GM12878 (cell line): ENCODE measurements around the gene SLC22A3.

ENCODE experiments used
- ESRRA ChIP-seq: IDR thresholded peaks from 2 replicates; pipeline ENCODE4 v1.6.1; 2012; ENCODE audit warnings: mild to moderate bottlenecking, low read length, improper control_type of control experiment
- EZH2 ChIP-seq: IDR thresholded peaks from 2 replicates; pipeline ENCODE4 v1.6.1; 2012; ENCODE audit warnings: low read depth, mild to moderate bottlenecking, control low read depth, inconsistent platforms, low read length, borderline replicate concordance; ENCODE audit not compliant: control insufficient read depth
- NFYB ChIP-seq: IDR thresholded peaks from 2 replicates; pipeline ENCODE4 v1.6.1; 2011; ENCODE audit warnings: low read depth, mild to moderate bottlenecking, low read length, improper control_type of control experiment, moderate library complexity; ENCODE audit not compliant: insufficient read depth
- PAX8 ChIP-seq: fragments of 450-650 bp; IDR thresholded peaks from 2 replicates; pipeline ENCODE4 v1.6.1; 2017; ENCODE audit warnings: mild to moderate bottlenecking, moderate library complexity
- TF ChIP-seq, protein P1 (sequence below): fragments of 450-650 bp; IDR thresholded peaks from 2 replicates; pipeline ENCODE4 v1.6.1; 2017; ENCODE audit warnings: mild to moderate bottlenecking
- TF ChIP-seq, protein P2 (sequence below), 3 experiments: IDR thresholded peaks in 2 of 3; conservative IDR thresholded peaks in 1 of 3; 2 replicates each; pipeline ENCODE4 v1.5.1; 2011; ENCODE audit warnings: low read depth in 3 of 3, low read length in 3 of 3, mild to moderate bottlenecking in 3 of 3, control low read depth in 2 of 3, moderate library complexity in 2 of 3, inconsistent platforms in 1 of 3, mixed read lengths in 1 of 3; ENCODE audit not compliant: control insufficient read depth in 2 of 3, insufficient read depth in 1 of 3; ENCODE audit errors: extremely low read depth in 1 of 3

DNA sequence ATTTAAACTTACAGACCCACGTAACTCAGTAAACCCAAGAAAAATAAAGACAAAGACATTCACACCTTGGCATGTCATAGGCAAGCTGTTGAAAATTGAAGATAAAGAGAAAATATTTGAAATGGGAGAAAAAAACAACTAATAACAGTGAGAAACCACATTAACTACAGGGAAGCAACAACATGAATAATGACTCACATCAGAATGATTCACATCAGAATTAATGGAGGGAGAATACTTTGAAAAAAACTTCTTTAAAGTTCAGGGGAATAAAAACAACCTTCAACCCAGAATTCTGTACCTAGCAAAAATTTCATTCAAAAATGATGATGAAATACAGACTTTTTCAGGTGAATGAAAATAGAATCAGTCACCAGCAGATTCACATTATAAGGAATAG lies 32.9 kb upstream of the SLC22A3 start:
- TF ChIP-seq, protein P1, sequence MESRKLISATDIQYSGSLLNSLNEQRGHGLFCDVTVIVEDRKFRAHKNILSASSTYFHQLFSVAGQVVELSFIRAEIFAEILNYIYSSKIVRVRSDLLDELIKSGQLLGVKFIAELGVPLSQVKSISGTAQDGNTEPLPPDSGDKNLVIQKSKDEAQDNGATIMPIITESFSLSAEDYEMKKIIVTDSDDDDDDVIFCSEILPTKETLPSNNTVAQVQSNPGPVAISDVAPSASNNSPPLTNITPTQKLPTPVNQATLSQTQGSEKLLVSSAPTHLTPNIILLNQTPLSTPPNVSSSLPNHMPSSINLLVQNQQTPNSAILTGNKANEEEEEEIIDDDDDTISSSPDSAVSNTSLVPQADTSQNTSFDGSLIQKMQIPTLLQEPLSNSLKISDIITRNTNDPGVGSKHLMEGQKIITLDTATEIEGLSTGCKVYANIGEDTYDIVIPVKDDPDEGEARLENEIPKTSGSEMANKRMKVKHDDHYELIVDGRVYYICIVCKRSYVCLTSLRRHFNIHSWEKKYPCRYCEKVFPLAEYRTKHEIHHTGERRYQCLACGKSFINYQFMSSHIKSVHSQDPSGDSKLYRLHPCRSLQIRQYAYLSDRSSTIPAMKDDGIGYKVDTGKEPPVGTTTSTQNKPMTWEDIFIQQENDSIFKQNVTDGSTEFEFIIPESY = no peak
- no peak for TF ChIP-seq ESRRA
- TF ChIP-seq NFYB = no peak
- TF ChIP-seq PAX8 = no peak
- TF ChIP-seq, protein P2, sequence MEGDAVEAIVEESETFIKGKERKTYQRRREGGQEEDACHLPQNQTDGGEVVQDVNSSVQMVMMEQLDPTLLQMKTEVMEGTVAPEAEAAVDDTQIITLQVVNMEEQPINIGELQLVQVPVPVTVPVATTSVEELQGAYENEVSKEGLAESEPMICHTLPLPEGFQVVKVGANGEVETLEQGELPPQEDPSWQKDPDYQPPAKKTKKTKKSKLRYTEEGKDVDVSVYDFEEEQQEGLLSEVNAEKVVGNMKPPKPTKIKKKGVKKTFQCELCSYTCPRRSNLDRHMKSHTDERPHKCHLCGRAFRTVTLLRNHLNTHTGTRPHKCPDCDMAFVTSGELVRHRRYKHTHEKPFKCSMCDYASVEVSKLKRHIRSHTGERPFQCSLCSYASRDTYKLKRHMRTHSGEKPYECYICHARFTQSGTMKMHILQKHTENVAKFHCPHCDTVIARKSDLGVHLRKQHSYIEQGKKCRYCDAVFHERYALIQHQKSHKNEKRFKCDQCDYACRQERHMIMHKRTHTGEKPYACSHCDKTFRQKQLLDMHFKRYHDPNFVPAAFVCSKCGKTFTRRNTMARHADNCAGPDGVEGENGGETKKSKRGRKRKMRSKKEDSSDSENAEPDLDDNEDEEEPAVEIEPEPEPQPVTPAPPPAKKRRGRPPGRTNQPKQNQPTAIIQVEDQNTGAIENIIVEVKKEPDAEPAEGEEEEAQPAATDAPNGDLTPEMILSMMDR (IDR thresholded peaks at IDR 0.05 in 2 of 3, conservative IDR thresholded peaks at IDR 0.05 in 1 of 3; ENCODE audit: control insufficient read depth in 2 of 3, extremely low read depth in 1 of 3, insufficient read depth in 1 of 3, low read depth in 3 of 3, low read length in 3 of 3) = no peak
- no peak for TF ChIP-seq EZH2
